GM21786 (cell line): Measurements from ENCODE around the gene OR10G3.

Source experiments
- ATAC-seq: cut with Tn5 transposase; IDR thresholded peaks from one replicate; pipeline ENCODE4 v1.9.1; 2021; ENCODE audit not compliant: unreplicated experiment

The OR10G3 gene

GRCh38 chr14:21535545-21536417 is 44.1 kb downstream of the OR10G3 start:
- no peak for ATAC-seq

- ATAC-seq: no peak
Observed at GRCh38 chr14:21534576-21534975, 45.3 kb downstream of the OR10G3 start.

GRCh38 chr14:21533294-21533693 is 46.6 kb downstream of the OR10G3 start:
- no peak for ATAC-seq

- ATAC-seq: no peak
Observed at GRCh38 chr14:21529515-21529914, 50.4 kb downstream of the OR10G3 start.

GRCh38 chr14:21528381-21529348 is 51.2 kb downstream of the OR10G3 start:
- no peak for ATAC-seq

DNA sequence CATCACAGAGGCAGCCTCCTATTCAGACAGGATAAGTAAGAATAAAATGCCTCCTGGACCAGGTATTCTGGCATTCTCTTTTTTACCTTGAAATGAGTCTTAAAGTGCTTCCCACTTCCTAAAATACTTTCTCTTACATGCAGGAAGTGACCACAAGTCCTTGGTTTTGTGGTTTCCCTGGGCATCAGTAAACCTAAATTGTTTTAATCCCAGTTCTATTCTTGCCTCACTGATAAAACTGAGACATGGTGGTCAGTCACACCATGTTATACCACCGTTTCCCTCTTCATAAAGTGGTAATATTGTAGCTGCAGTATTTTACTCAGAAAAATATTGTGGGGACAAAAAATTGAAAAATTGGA is 52.6 kb downstream of the OR10G3 start:
- ATAC-seq: no peak

DNA sequence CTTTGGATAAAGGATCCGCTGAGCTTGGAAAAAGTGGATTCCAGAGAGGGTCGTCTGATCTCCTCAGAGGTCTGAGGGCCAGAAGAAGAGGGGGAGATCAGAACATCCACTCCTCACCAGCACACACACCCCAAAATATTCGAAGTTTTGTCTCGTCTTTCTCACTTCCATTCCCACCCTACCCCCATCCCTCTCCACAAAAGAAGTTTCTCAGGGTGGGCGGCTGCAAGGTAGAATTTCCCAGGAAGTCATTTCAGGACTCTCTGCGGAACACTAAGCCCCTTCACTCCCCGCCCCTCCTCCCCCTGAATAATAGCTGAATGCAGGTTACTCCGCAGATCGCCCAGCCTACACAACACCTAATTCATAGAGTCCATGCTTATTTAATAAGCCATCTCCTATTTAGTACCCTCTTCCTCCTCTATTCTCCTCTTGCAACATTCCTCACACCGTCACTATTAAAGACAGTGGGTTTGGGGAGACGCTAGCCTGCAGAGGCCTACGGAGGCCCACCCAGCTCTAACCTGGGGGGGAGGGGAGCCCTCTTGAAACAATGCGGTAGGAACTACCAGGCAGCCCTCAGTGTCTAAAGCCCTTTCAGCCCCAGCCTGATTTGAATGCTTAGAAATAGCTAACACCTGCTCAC is 53.1 kb downstream of the OR10G3 start:
- ATAC-seq: no peak

DNA sequence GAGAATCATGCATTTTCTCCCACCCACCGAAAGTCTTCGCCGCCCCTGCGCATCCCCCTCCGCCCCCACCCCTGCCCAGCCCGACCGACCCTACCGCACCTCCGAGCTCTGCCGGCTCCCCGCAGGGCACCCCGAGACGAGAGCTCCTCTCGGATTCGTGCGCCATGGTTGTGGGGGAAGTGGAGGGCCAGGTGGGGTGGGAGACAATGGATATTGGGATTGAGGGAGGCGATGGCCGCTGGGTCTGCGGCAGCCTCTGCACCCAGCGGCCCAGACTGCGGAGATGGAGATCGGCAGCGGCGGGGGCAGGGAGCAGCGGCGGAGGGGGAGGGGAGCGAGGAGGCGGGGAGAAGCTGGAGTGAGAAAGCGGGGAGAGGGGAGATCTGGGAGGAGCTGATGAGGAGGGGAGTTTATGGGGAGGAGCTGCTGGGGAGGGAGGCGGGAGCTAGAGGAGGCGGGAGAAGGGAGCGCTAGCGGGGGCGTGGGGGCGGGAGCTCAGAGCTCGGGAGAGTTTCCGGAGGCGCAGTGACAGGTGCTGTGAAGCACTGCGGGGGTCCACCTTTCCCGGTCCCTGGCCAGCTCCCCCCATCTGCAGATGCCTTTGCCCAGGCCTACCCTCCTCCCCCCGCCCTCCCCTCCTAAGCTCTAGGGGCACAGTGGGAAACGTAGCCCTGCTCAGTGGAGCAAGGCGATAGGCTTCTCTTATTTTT is 53.8 kb downstream of the OR10G3 start, which contains the start of gene SALL2:
Gene SALL2 (minus strand): TSS at position 385 of the 710 bp plus-strand sequence. CDS start 219 bp downstream, at position 166.
- peak; percentile 61 for ATAC-seq

GRCh38 chr14:21525571-21525961 is 54.3 kb downstream of the OR10G3 start:
- ATAC-seq: no peak

DNA sequence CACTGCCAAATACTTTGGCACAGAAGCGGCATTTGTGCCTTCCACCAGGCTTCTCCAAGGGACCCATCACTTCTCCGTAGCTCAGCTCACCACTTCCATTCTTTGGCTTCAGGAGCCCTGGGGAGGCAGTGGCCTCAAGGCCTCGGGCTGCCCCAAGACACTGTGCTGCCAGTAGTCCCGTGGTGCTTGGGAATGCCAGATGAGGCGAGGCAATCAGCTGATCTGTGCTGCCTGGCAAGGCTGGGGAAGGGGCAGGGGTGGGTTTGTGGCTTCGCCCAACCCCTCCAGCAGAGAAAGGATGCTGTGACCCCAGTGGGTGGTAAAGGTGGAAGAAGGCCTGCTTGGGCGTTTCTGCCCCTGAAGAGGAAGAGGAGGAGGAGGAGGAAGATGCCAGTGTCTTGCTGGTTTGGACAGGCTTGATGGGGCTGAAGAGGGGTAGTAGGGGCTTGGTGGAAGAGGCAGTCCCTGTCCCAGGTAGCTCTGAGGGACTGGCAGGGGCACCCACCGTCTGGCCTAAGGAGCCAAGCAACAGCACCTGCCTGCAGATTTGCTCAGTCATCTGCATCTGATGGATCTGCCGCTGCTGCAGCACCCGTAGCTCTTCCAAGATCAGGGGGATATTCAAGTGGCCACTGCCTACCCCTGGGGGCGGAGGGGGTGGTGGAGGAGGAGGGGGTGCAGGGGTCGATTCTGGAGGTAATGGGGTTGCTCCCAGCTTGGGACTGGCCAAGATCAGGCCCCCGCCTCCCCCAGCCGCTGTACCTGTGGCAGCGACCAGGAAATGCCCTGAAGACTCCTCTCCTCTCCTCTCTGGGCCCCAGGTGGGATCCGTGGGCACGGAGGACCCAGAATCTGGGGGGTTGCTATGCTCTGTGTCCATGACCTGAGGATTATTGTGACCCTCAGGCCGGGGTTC is 55.0 kb downstream of the OR10G3 start:
- no peak for ATAC-seq

- ATAC-seq: no peak
Observed at GRCh38 chr14:21523203-21523602, 56.7 kb downstream of the OR10G3 start.

DNA sequence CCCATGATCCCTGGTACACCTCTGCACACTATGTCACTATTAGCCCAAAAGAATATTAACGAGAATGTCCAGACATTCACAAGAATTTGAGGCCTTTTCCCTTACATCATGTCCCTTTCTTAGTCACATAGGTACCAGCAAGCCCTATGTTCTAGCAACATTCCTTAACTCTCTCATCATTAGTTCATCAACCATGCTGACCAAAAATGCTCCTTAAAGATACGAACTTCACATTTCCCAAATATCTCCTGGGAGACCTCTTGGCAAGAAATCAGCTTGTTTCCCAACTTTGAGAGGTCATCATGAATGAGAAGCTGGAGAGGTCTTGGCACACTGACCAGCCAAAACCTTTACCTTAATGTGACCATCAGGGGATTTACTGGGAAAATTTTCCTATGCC is 58.4 kb downstream of the OR10G3 start:
- ATAC-seq: no peak

- no peak for ATAC-seq
Observed at GRCh38 chr14:21520767-21521166, 59.1 kb downstream of the OR10G3 start.

- ATAC-seq: no peak
Observed at GRCh38 chr14:21518725-21519124, 61.2 kb downstream of the OR10G3 start.
